Measurements from ENCODE around the gene COL5A1. TPM values are rescaled to one million over a fixed set of nuclear protein-coding genes. Genes with fewer than 3 reads are reported as not detected.

COL5A1 gene
- total and polyA plus RNA-seq, 3 experiments from 2014 or later = 0.02 to 0.43 (median 0.13) TPM

GRCh38 chr9:134885679-134886412 lies 244.2 kb downstream of the COL5A1 start:
- CTCF ChIA-PET = no interaction called here
- DNase-seq = no peak
- H3K9me3 Mint-ChIP-seq = no peaks in the 10 kb centered on the region

GRCh38 chr9:134886413-134886913 lies 244.9 kb downstream of the COL5A1 start:
- Mint-ChIP-seq H3K27ac (no peak overlapping the region), H3K36me3 (no peaks in the 10 kb centered on the region), H3K4me1 (no peaks in the 10 kb centered on the region), H3K4me3 (no peak overlapping the region), H3K27me3 (peaks cover 9 to 21% of the 10 kb centered on the region in 2 donors), H3K9me3 (no peaks in the 10 kb centered on the region)
- no peak for DNase-seq
- Histone ChIP-seq H3K27me3 (ENCODE audit: insufficient read depth, low read length, poor library complexity, severe bottlenecking) (no peaks in the 10 kb centered on the region), H3K27ac (ENCODE audit: low read depth, low read length) (no peak overlapping the region), H3K4me3 (ENCODE audit: low read length) (no peak overlapping the region), H3K4me1 (ENCODE audit: insufficient read depth, low read length) (no peaks in the 10 kb centered on the region), H3K9me3 (ENCODE audit: low read length) (no peaks in the 10 kb centered on the region), H3K36me3 (ENCODE audit: insufficient read depth, low read length) (no peaks in the 10 kb centered on the region)
- POLR2A ChIA-PET = no interaction called here
- CTCF ChIA-PET = no interaction called here

More at GRCh38 chr9:134885679-134886412, 244.2 kb downstream of the COL5A1 start:
- Mint-ChIP-seq H3K4me3 (no peak overlapping the region), H3K27me3 (peaks cover 7 to 17% of the 10 kb centered on the region in 2 donors), H3K36me3 (no peaks in the 10 kb centered on the region), H3K4me1 (no peaks in the 10 kb centered on the region), H3K27ac (no peak overlapping the region)
- no peak overlapping the region for H3K4me3 ChIP-seq (ENCODE audit: low read length)
- H3K27ac ChIP-seq (ENCODE audit: low read depth, low read length) = no peak overlapping the region
- POLR2A ChIA-PET = no interaction called here
- H3K9me3 ChIP-seq (ENCODE audit: low read length) = no peaks in the 10 kb centered on the region
- H3K27me3 ChIP-seq (ENCODE audit: insufficient read depth, low read length, poor library complexity, severe bottlenecking) = no peaks in the 10 kb centered on the region
- H3K4me1 ChIP-seq (ENCODE audit: insufficient read depth, low read length) = no peaks in the 10 kb centered on the region
- H3K36me3 ChIP-seq (ENCODE audit: insufficient read depth, low read length) = no peaks in the 10 kb centered on the region

DNA sequence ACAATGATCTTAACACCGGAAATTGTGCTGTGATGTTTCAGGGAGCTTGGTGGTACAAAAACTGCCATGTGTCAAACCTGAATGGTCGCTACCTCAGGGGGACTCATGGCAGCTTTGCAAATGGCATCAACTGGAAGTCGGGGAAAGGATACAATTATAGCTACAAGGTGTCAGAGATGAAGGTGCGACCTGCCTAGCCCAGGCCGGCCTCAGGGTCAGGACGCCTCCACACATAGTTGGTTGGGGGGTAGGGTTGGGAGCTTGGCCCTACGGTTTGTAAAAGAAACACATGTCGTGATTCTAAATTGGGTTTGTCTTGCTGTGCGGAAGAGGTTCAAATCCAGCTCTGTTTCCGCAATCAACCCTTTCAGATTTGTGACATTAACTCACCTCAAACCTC lies 245.6 kb downstream of the COL5A1 start:
- H3K27me3 ChIP-seq (ENCODE audit: insufficient read depth, low read length, poor library complexity, severe bottlenecking) = no peaks in the 10 kb centered on the region
- DNase-seq = no peak
- Mint-ChIP-seq H3K4me1 (no peaks in the 10 kb centered on the region), H3K27ac (no peak overlapping the region), H3K36me3 (no peaks in the 10 kb centered on the region), H3K27me3 (peaks cover 9 to 29% of the 10 kb centered on the region in 2 donors), H3K9me3 (no peaks in the 10 kb centered on the region), H3K4me3 (no peak overlapping the region)
- H3K27ac ChIP-seq (ENCODE audit: low read depth, low read length) = no peak overlapping the region
- H3K4me1 ChIP-seq (ENCODE audit: insufficient read depth, low read length) = no peaks in the 10 kb centered on the region
- POLR2A ChIA-PET = no interaction called here
- CTCF ChIA-PET = no interaction called here
- no peak overlapping the region for H3K4me3 ChIP-seq (ENCODE audit: low read length)
- H3K36me3 ChIP-seq (ENCODE audit: insufficient read depth, low read length) = no peaks in the 10 kb centered on the region
- no peaks in the 10 kb centered on the region for H3K9me3 ChIP-seq (ENCODE audit: low read length)

GRCh38 chr9:134887686-134888602 lies 246.3 kb downstream of the COL5A1 start:
- no peaks in the 10 kb centered on the region for H3K27me3 ChIP-seq (ENCODE audit: insufficient read depth, low read length, poor library complexity, severe bottlenecking)
- Mint-ChIP-seq H3K27ac (no peak overlapping the region), H3K27me3 (peaks cover 12 to 35% of the 10 kb centered on the region in 2 donors), H3K36me3 (no peaks in the 10 kb centered on the region), H3K9me3 (no peaks in the 10 kb centered on the region), H3K4me3 (no peak overlapping the region), H3K4me1 (no peaks in the 10 kb centered on the region)
- DNase-seq = no peak
- no peaks in the 10 kb centered on the region for H3K9me3 ChIP-seq (ENCODE audit: low read length)
- ChIA-PET POLR2A (no interaction called here), CTCF (no interaction called here)
- H3K36me3 ChIP-seq (ENCODE audit: insufficient read depth, low read length) = no peaks in the 10 kb centered on the region
- no peak overlapping the region for H3K4me3 ChIP-seq (ENCODE audit: low read length)
- no peaks in the 10 kb centered on the region for H3K4me1 ChIP-seq (ENCODE audit: insufficient read depth, low read length)
- no peak overlapping the region for H3K27ac ChIP-seq (ENCODE audit: low read depth, low read length)

- no peak for DNase-seq
- Mint-ChIP-seq H3K4me1 (no peaks in the 10 kb centered on the region), H3K36me3 (no peaks in the 10 kb centered on the region), H3K4me3 (no peak overlapping the region), H3K27me3 (peaks cover 15 to 39% of the 10 kb centered on the region in 2 donors), H3K27ac (no peak overlapping the region), H3K9me3 (no peaks in the 10 kb centered on the region)
- H3K9me3 ChIP-seq (ENCODE audit: low read length) = no peaks in the 10 kb centered on the region
- H3K4me3 ChIP-seq (ENCODE audit: low read length) = no peak overlapping the region
- no peaks in the 10 kb centered on the region for H3K27me3 ChIP-seq (ENCODE audit: insufficient read depth, low read length, poor library complexity, severe bottlenecking)
- H3K36me3 ChIP-seq (ENCODE audit: insufficient read depth, low read length) = no peaks in the 10 kb centered on the region
- no peak overlapping the region for H3K27ac ChIP-seq (ENCODE audit: low read depth, low read length)
- H3K4me1 ChIP-seq (ENCODE audit: insufficient read depth, low read length) = no peaks in the 10 kb centered on the region
- CTCF ChIA-PET = no interaction called here
- POLR2A ChIA-PET = no interaction called here
Observed at GRCh38 chr9:134888603-134889190, 247.1 kb downstream of the COL5A1 start.

- no peaks in the 10 kb centered on the region for H3K36me3 Mint-ChIP-seq
- H3K4me1 Mint-ChIP-seq = no peaks in the 10 kb centered on the region
- ChIA-PET CTCF (no interaction called here), POLR2A (no interaction called here)
- no peak overlapping the region for H3K4me3 Mint-ChIP-seq
- no peak overlapping the region for H3K27ac ChIP-seq (ENCODE audit: low read depth, low read length)
- H3K4me1 ChIP-seq (ENCODE audit: insufficient read depth, low read length) = no peaks in the 10 kb centered on the region
- H3K27me3 Mint-ChIP-seq = peaks cover 15 to 44% of the 10 kb centered on the region in 2 donors
- H3K9me3 ChIP-seq (ENCODE audit: low read length) = no peaks in the 10 kb centered on the region
- H3K27me3 ChIP-seq (ENCODE audit: insufficient read depth, low read length, poor library complexity, severe bottlenecking) = peaks cover 4% of the 10 kb centered on the region
- no peak for DNase-seq
- H3K36me3 ChIP-seq (ENCODE audit: insufficient read depth, low read length) = no peaks in the 10 kb centered on the region
- no peaks in the 10 kb centered on the region for H3K9me3 Mint-ChIP-seq
- no peak overlapping the region for H3K27ac Mint-ChIP-seq
- H3K4me3 ChIP-seq (ENCODE audit: low read length) = no peak overlapping the region
Observed at GRCh38 chr9:134889386-134890154, 248.0 kb downstream of the COL5A1 start.

GRCh38 chr9:134890155-134890495 lies 248.5 kb downstream of the COL5A1 start:
- no peaks in the 10 kb centered on the region for H3K9me3 ChIP-seq (ENCODE audit: low read length)
- CTCF ChIA-PET = no interaction called here
- H3K27ac ChIP-seq (ENCODE audit: low read depth, low read length) = no peak overlapping the region
- peaks cover 18 to 48% of the 10 kb centered on the region in 2 donors for H3K27me3 Mint-ChIP-seq
- DNase-seq = no peak
- H3K27ac Mint-ChIP-seq = no peak overlapping the region
- H3K27me3 ChIP-seq (ENCODE audit: insufficient read depth, low read length, poor library complexity, severe bottlenecking) = peaks cover 6% of the 10 kb centered on the region
- H3K4me1 Mint-ChIP-seq = no peaks in the 10 kb centered on the region
- H3K4me3 Mint-ChIP-seq = no peak overlapping the region
- no peaks in the 10 kb centered on the region for H3K36me3 ChIP-seq (ENCODE audit: insufficient read depth, low read length)
- no peaks in the 10 kb centered on the region for H3K36me3 Mint-ChIP-seq
- POLR2A ChIA-PET = no interaction called here
- no peak overlapping the region for H3K4me3 ChIP-seq (ENCODE audit: low read length)
- H3K9me3 Mint-ChIP-seq = no peaks in the 10 kb centered on the region
- no peaks in the 10 kb centered on the region for H3K4me1 ChIP-seq (ENCODE audit: insufficient read depth, low read length)
